GM18868 (cell line): ENCODE measurements around the gene TRAM1L1.

Experiments
- ATAC-seq: cut with Tn5 transposase; IDR thresholded peaks from one replicate; pipeline ENCODE4 v1.9.1; 2021; ENCODE audit warnings: mild to moderate bottlenecking, moderate library complexity; ENCODE audit not compliant: unreplicated experiment

The TRAM1L1 gene

GRCh38 chr4:117084866-117085701, at the start of gene TRAM1L1:
Gene TRAM1L1 (minus strand): TSS chr4:117085576. CDS start chr4:117085393, 183 bp downstream.
- ATAC-seq: peak; percentile 82

GRCh38 chr4:117134386-117134785, 49.0 kb upstream of the TRAM1L1 start:
- peak; percentile 79 for ATAC-seq

- no peak for ATAC-seq
These were observed 11.5 kb upstream of the TRAM1L1 start for GRCh38 chr4:117096886-117097285.

GRCh38 chr4:117096462-117096861, 11.1 kb upstream of the TRAM1L1 start:
- ATAC-seq: no peak

- no peak for ATAC-seq
These were observed 8.2 kb upstream of the TRAM1L1 start for GRCh38 chr4:117093571-117093970.

GRCh38 chr4:117077760-117078159, 7.6 kb downstream of the TRAM1L1 start:
- no peak for ATAC-seq

- ATAC-seq: no peak
These were observed 17.3 kb downstream of the TRAM1L1 start for GRCh38 chr4:117068120-117068519.

- no peak for ATAC-seq
These were observed 21.2 kb downstream of the TRAM1L1 start for GRCh38 chr4:117063961-117064696.

GRCh38 chr4:117042962-117043361, 42.4 kb downstream of the TRAM1L1 start:
- ATAC-seq: no peak
